Left ventricle myocardium superior (tissue), 1 donor: ENCODE results near the gene VSTM2B. TPM values are rescaled to one million over a fixed set of nuclear protein-coding genes. Genes with fewer than 3 reads are reported as not detected.
A peak's percentile ranks its signal among the peaks of the same experiment; 100 is the strongest.
"Not testable (repeated sequence)": the region's sequence is repeated elsewhere in the genome, so short reads cannot be mapped to it uniquely, and the experiment has no call there.

Experiments
- ATAC-seq: fragments of 200-7000 bp; cut with Tn5 transposase; one replicate; pipeline ENCODE4 v1.9.1; 2020; ENCODE audit warnings: mild to moderate bottlenecking, moderate library complexity
- DNase-seq: peaks from one replicate; pipeline ENCODE4 v3.0.0-alpha.2; 2020
- intact Hi-C: fragments of 100-400 bp; cut with micrococcal nuclease; formaldehyde crosslinking; loops from one replicate; pipeline ENCODE4 v1.11.0; 2022
- long read RNA-seq: library from polyadenylated mRNA; unstranded; transcript quantifications from one replicate; pipeline ENCODE4 v2.0.0, GENCODE V29; 2021
- total RNA-seq: library from RNA; stranded (reverse); fragmentation: NEBNext Ultra II Directional; extraction: Animal tissue kit (Norgen Biotek cat#: 25700); gene quantifications from one replicate; pipeline ENCODE4 v1.2.1, GENCODE V29; 2021
- donor health status: DM: no; HTN: yes; CAD: no; lungs with severe emphysema.

The VSTM2B gene
- total RNA-seq, result not detected
- long read RNA-seq, result 0 reads

DNA sequence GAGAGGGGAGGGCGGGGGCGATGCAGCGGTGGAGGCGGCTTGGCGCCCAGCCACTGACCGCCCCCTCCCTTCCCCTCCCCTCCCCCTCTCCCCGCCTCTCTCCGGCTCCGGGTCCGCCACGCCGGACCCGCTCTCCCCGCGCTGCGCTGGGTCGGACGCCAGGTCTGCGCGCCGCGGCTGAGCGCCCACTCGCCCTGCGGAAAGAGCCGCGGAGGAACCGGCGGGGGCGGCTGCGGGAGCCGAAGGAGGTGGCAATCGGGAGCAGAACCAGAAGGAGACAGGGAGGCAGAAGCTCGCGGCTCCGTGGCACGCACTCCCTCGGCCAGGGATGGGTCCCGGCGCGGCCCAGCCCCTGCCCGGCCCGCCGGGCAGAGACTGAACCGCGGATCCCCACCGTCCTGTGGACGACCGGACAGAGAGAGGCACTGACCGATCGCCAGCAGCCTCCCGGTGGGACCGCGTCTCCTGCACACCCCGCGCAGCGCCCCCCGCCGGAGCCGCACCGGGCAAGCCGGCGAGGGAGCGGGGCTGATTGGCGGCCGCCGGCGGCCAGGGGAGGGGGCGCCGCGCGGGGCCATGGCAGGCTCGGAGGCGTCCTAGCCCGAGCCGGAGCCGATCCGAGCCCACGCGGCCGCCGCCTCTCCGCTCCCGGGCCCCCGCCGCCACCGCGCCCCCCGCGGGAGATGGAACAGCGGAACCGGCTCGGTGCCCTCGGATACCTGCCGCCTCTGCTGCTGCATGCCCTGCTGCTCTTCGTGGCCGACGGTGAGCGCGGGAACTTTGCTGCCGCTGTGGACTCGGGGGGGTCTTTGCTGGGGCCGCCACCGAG lies at the start of gene VSTM2B:
Gene VSTM2B (plus strand): TSS at position 94 of the 829 bp plus-strand sequence. CDS start 590 bp downstream, at position 684.
- intact Hi-C loops, result no loop called here
- no peak for ATAC-seq
- no peak for DNase-seq

DNA sequence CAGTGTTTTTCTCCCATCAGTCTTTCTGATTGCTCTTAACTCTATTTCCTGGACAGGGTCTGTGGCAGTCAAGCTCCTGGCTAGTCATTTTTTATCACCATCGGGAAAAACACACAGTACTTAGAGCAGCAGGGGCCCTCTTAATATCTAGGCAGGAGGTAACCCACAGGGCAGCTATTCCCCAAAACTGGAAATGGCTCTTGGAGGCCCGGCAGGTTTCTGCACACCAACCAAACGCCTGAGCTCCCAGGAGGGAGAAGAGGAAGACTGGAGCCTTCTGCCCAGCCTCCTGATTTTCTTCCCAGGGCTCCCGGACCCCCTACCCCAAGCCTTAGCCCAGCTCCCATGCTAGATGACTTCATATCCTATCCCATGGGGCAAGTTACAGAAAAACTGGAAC lies 49.3 kb upstream of the VSTM2B start:
- no peak for ATAC-seq
- DNase-seq, result no peak
- intact Hi-C loops, result no loop called here

DNA sequence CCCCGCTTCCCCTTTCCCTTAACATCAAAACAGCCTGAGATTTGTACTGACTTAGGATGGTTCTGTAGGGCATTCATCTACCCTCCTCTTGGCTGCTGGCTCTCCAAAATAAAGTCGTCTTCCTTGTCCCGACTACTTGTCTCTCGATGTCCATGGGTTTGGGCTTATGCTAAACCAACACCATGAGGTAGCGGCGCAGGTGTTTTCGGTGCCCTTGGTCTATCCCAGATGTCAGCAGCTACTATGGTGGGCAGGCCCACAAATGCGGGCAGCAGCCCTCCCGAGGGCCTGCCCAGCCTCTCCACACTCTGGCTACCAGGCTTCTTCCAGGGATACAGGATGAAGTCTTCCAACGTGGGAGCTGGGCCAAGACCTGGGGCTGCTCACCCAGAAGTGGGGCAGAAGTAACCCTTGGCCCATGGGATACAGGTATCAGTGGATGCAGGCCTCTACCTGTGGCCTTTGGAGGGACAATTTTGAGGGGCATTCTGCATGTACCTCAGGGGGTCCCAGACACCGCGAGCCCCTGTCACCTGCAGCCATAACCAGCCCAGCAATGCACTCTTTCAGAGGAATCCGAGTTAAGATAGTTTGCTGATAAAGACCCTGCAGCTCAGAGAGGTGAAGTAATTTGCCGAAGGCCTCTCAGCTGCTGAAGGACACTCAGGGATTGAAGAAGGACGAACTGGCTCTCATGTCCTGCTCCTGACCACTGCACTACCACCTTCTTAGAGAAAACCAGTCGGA lies 47.8 kb upstream of the VSTM2B start:
- DNase-seq, result no peak
- no peak for ATAC-seq
- intact Hi-C loops, result no loop called here

DNA sequence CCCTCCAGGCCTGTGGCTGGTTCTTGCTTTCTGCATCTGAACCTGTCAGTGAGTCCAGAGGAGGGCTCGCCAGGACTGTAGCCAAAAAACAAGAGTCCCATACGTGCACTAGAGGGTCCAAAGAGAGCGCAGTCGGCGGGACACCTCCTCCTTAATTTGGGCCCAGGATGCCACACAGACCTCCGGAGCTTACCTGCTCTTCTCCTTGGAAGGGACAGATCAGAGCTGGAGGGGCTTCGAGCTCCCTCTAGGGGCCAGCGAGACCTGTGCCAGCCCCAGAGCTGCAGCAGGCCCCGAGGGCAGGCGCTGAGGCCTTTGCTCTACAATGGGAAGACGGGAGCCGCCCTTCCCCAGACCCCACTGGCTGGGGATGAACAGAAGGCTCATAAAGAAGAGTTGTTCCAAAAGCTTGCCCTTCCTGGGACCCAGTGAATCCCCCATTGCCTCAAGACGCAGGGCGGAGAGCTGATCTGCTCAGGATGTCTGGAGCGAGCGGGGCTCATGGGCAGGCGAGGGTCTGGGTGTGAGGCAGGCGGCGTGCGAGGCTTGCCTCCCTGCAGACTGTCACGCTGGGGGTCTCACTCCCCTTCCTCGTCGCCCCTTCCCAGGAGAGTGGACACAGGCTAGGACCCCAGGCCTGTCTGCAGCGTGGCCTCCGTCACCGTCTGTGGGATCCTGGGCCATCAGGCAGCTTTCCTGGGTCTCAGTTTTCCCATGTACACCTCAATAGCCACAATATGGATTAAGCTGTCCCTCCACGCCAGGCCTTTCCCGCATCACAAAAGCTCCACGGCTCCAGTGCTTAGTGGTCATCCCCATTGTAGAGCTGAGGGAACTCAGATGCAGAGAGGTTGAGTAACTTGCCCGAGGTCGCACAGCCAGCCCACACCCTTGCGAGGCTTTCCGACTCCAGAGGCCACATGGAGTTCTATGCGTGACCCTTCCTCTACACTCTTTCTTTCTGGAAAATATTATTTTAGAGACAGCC lies 46.9 kb upstream of the VSTM2B start:
- ATAC-seq (peak; percentile 35), DNase-seq (no peak)
- intact Hi-C loops, result no loop called here

DNA sequence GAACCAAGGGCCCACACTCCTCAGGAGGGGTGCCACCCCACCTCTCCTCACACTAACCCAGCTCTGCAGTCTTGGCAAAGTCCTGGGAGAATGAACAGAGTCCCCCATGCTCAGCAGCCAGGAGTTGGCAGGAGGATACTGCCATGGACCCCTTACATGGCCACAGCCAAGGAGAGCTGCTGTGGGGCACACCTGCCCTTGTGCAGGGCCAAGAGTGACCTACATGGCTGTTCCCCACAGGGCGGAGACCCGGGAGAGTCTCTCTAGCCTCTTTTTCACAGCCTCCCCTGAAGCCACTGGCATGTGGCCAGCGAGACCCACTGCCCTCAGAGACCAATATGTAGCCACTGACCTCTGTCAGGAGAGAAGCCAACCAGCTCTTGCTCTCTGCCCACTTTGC lies 45.9 kb upstream of the VSTM2B start:
- intact Hi-C loops, result no loop called here
- ATAC-seq (no peak), DNase-seq (no peak)

DNA sequence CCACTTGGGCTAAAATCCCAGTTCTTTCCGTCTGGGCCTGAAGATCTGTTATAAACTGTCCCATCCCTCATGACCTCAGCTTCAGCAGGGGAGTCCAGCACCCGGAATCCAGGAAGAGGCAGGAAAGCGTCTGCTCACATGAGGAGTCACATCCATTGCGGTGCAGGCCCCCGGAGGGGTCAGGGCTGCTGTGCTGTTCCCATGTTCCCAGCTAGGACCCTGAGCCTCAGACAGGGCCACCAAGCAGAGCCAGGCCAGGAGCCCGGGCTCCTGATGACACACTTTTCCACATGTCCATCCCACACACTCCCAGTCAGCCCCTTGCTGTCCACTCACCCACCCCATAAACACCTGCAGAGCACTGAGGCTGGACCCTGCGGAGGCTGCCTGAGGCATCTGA lies 45.3 kb upstream of the VSTM2B start:
- no peak for DNase-seq
- intact Hi-C loops, result no loop called here
- ATAC-seq, result no peak

DNA sequence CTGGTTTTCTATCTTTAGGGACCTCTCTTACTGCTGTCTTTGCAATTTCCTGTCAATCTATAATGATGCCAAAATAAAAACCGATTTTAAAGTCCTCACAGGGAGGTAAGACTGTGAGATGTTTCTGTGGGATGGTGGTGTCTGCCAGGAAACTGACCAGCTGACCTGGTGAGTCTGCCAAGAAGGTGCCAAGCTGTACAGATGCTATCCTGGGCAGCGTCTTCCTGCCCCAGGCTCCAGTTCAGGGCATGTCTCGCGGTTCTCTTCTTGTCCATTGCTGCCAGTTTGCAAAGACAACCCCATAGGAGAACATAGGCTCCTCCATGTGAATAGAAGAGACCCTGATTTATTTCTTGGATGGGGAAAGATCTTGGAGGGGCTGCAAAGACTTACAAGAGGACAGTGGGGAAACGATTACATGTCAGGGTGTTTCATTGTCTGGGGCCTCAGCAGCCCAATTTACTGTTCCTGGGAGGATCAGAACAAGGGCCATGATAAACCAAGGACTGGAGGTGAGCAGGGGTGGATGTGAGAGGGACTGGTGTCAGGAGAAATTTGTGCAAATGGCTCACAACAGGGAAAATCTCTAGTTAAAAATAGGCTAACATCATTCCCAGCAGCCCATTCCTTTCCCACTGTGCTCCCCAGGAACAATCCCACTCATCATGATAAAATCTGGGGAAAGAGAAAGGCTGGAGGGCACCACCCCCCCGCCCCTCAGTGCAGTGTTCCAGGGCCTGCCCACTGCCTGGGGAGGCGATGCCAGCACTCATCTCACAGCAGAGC lies 42.7 kb upstream of the VSTM2B start:
- DNase-seq (no peak), ATAC-seq (no peak)
- intact Hi-C loops, result no loop called here

DNA sequence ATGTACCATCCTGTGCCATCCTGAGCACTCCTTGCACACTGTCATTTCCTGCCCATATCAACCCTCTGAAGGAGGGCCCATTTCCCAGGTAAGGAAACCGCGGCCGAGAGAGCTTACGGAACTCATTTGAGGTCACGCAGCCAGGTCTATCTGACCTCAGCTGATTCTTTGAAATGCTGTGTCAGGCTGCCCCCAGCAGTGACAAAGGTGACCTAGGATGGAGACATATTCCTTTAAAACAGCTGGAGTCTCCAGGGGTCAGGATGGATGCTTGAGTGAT lies 42.2 kb upstream of the VSTM2B start:
- no peak for DNase-seq
- ATAC-seq, result no peak
- intact Hi-C loops, result no loop called here

DNA sequence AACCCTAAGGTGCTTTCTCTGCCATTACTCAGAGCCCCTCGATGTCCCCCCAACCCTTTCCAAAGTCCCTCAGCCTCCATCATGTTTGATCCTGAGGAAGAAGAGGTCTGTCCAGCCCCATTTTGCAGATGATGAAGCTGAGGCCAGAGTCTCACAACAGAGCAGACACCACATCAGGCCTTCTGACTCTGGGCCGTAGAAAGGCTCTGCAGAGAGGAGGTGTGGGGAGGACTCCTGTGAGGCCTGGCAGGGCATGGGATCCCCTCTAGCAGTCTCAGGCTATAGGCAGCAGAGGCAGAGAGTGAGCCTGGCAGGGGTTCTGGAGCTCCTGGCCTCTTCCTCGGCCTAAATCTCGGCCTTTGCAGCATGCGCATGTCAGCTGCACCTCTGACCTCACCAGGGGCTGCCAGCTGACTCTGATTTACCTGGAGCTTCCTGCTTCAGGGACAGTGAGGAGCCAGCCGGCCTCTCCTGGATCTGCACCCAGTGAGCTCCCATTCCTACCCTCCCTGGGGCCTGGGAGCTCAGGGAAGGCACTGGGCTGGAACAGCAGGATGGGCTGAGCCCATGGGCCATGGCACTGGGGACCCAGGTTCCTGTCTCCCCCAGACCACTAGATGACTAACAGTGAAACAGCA lies 41.7 kb upstream of the VSTM2B start:
- DNase-seq (no peak), ATAC-seq (no peak)
- intact Hi-C loops, result no loop called here

DNA sequence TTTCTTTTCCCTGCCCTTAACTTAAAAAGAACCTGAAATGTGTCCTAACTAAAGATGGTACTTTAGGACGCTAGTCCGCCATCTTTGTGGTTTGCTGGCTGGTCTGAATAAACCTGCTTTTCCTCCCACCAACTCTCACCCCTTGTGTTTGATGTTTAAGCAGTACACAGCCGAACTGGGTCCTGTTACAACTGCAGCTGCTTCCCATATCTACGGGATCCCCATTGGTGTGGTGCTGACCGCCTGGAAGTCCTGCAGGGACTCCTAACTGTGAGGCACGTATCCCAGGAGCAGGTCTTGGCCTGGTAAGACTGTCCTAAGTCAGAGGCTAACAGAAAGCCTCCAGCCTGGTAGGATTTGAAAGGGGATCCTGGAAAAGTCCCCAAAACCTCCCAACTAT lies 40.9 kb upstream of the VSTM2B start:
- ATAC-seq, result no peak
- intact Hi-C loops, result no loop called here
- DNase-seq, result no peak

DNA sequence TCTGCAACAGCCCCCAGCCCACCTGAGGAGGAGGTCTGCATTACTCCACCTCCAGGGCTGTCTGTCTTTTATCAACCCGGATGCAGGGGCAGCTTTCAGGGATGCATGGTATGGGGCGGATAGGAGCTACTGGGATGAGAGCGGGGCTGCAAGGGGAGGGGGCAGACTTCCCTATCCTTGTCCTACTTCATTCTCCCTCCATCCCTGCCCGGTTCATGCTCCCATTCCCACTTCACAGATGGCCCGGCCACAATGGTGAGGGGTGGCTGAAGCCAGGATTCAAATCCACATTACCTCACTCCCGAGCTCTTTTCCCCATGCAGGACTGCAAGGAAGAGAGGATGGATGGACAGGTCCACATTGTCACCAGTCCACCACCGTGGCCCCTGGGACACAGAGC lies 40.5 kb upstream of the VSTM2B start:
- intact Hi-C loops, result no loop called here
- DNase-seq (no peak), ATAC-seq (no peak)

DNA sequence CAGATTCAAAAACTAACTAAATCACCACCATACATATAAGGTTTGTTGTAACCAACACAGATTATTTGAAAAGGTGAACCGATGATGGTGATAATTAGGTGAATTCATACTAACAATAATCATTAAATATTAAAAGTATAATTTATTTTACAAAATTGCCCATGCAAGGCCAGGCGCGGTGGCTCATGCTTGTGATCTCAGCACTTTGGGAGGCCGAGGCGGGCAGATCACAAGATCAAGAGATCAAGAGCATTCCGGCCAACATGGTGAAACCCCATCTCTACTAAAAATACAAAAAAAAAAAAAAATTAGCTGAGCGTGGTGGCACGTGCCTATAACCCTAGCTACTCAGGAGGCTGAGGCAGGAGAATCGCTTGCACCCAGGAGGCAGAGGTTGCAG lies 38.8 kb upstream of the VSTM2B start:
- intact Hi-C loops, ATAC-seq, DNase-seq: not testable (repeated sequence)

DNA sequence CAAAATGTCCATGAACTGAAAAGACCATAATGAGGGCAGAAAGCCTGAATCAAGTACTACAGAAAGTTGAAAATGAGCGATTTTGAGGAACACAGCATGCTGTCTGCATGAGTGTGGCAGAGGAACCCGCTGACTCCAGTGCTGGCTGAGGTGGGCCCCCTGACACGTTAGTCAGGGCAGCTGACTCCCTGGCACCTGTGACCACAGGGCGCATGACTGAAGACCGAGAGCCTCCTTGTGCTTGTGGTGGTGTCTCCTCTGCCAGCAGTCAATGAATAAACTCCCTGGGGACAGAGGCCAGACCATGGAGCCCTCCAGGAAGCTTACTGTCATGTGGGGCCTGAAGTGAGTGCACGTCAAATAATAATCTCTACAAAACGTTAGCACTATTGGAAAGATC lies 38.4 kb upstream of the VSTM2B start:
- intact Hi-C loops, result no loop called here
- DNase-seq (no peak), ATAC-seq (no peak)

DNA sequence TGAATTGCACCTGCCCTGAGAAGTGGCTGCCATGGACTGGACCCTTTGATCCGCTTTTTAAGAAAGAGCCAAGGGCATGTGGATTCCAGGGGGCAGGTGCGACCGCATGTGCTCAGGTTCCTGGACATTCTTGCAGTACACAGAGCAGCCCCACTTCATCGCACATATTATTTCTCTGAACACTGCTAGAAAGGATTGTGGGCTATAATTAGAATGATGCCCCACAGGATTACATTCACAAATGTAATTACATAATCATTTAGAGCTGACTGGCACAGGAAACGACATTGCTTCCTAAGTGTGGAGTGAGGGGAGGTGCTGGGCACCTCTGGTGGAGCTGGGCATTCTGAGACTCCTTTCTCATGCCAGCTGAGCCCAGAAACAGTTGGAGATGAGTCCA lies 37.5 kb upstream of the VSTM2B start:
- ATAC-seq, result no peak
- intact Hi-C loops, result no loop called here
- no peak for DNase-seq

DNA sequence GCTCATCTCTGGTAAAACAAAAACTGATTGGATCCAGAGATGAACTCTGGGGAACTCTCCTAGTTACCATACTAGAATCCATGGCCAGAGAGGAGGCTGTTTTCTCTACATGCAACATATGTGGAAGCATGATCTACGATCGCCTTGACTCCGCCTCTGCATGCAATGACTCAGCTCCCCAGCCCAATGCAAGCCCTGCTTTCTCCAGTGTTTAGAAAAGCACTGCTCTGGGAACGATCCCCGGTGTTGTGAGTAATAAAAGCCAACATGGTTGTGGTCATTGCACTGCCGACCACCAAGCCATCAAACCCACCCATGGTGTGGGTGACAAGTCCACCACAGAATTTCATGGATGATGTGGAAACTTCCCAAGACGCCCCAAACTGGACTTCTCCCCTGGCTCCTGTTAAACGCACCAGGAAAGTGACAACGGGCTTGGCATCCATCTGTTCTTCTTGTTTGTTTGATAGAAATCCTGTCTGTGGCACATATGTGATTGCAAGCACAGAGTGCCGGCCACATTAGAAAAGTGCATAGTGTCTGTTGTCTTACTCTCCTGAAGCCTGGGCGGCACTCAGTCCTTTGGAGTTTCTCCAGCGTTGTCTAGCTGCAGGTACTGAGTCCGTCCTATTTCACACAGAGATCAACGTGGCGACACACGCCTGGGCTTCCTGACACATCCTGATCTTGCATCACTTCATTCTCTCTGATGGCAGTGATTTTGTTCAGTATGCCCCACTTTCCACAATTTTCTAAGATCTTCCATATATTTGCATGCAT lies 36.4 kb upstream of the VSTM2B start:
- intact Hi-C loops, result no loop called here
- no peak for DNase-seq
- no peak for ATAC-seq

DNA sequence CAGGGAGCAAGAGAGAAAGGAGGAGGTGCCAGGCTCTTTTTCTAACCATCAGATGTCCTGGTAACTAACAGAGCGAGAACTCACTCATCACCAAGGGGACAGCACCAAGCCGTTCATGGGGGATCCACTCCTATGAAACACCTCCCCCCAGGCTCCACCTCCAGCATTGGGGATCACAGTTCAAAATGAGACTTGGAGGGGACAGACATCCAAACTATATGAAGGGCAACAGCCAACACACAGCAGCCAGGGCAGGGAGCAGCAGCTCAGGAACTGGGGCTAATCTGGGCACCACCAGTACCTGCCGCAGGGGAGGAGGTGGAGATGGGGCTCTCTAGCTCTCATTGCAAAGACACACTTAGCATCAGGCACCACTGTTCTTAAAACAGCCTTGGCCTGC lies 34.3 kb upstream of the VSTM2B start:
- intact Hi-C loops, result no loop called here
- no peak for ATAC-seq
- no peak for DNase-seq

DNA sequence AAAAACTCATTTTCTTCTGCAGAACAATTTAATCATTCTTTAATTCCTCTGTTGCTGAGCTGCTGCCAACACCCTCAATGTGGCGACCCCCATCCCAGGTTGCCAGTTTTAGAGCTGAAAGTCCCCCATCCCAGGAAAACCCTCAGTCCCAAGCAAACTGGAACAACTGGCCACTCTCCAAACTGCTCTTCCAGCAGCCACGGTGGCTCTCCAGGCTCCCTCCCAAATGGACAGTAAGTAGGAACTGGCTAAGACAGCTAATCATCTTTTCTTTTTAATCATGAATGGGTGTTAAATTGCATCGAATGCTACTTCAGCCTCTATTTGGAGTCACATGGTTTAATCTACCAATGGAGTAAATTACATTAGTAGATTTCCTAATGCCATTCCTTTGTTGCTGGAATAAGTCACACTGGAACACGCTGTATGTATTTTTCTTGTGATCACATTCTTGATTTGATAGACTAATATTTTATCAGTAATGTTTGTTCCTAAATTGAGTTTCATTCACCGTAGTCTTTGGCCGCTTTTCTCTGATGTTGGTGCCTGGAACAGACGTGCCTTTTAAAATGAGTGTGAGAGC lies 33.7 kb upstream of the VSTM2B start:
- intact Hi-C loops, result no loop called here
- no peak for DNase-seq
- no peak for ATAC-seq

DNA sequence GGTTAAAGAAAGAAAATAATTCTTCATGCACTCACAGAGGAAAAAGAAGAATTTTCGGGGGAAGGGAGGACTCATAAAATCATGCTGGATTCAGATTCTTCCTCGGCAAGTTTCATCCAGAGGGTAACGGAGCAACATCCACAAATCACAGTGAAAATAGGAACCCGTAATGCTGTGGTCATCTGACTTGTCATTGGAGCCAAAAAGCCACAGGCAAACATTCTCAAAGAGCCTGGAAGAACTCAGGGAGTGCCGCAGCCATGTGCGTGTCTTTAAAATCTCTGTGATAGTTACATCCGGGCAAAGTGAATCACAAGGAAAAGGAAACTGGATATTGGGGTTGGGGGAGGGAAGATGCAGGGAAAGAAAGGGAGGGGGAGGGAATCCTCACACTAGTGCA lies 33.0 kb upstream of the VSTM2B start:
- no peak for ATAC-seq
- intact Hi-C loops, result no loop called here
- no peak for DNase-seq
